Measurements from ENCODE around the gene NPHP1.

The NPHP1 gene

DNA sequence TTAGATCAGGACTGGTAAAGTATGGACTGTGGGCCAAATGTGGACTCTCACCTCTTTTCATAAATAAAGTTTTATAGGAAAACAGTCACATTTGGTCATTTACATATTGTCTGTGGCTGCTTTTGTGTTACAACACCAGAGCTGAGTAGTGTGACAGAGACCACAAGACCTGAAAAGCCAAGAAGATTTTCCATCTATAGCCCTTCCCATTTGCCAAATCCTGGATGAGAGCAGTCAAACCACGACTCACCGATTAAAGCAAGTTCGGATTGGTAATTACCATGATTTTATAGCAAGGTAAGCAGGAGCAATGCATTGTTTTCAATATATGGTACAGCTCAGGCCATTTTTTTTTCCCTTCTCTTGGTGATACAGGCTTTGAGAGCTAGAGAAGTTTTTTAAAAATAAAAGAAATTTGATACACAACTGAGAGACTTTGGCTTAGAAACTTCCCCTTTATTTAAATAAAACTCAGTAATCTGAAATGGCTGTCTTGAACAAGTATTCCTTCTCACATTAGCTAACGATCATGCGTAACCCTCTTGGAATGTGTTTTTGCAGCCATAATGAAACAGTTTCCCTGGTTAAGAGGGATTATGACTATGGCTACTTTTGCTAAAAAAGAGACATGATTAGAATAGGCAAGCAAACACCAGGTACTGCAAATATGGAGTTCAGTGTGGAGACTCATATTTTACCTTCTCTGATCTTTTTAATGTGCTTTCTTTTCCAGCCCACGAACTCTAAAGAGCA, 79.7 kb downstream of the NPHP1 start:
- TF ChIP-seq, protein P1, sequence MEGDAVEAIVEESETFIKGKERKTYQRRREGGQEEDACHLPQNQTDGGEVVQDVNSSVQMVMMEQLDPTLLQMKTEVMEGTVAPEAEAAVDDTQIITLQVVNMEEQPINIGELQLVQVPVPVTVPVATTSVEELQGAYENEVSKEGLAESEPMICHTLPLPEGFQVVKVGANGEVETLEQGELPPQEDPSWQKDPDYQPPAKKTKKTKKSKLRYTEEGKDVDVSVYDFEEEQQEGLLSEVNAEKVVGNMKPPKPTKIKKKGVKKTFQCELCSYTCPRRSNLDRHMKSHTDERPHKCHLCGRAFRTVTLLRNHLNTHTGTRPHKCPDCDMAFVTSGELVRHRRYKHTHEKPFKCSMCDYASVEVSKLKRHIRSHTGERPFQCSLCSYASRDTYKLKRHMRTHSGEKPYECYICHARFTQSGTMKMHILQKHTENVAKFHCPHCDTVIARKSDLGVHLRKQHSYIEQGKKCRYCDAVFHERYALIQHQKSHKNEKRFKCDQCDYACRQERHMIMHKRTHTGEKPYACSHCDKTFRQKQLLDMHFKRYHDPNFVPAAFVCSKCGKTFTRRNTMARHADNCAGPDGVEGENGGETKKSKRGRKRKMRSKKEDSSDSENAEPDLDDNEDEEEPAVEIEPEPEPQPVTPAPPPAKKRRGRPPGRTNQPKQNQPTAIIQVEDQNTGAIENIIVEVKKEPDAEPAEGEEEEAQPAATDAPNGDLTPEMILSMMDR (IDR thresholded peaks at IDR 0.05; ENCODE audit: insufficient read depth, low read depth, low read length, missing control alignments), result no peak
- peak; percentile 73 for DNase-seq (ENCODE audit: low read depth)
- no peak overlapping the region for H3K4me3 ChIP-seq (ENCODE audit: low read length)

DNA sequence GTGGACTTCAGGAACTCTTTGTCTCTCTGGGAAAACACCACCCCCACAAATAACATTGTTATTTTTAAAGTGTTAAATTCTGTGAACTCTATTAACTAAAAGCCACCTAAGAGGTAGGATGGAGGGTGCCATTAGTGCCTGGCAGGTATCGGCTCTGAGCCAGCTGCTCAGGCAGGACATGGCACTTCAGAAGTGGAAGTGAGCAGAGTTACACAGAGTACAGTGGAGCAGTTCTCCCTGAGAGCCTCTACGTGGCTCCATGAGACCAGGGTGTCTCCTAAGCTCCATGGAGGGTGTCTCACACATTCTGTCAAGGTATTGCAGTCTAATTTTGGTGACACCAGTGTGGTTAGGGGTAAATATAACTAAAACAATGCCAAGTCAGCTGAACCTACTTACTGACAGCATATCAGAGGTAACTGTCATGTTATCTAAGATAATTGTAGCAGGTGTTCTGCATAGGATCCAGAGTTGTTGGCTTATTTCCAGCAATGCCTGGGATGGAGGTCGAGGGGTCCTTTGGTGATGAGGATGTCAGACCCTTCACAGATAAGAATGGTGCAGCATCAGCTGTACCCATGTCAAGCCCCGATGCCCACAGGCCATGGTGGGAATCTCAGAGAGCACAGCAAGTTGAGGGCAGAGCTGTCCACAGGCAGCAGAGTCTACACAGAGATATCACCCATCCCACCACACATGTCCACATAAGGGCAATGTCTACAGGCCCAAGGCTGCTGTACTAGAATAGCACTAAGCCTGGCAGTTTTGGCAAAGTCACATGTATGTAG, 80.6 kb downstream of the NPHP1 start:
- DNase-seq (ENCODE audit: low read depth), result no peak
- TF ChIP-seq, protein P1 (IDR thresholded peaks at IDR 0.05; ENCODE audit: insufficient read depth, low read depth, low read length, missing control alignments), result no peak
- H3K4me3 ChIP-seq (ENCODE audit: low read length), result no peak overlapping the region

DNA sequence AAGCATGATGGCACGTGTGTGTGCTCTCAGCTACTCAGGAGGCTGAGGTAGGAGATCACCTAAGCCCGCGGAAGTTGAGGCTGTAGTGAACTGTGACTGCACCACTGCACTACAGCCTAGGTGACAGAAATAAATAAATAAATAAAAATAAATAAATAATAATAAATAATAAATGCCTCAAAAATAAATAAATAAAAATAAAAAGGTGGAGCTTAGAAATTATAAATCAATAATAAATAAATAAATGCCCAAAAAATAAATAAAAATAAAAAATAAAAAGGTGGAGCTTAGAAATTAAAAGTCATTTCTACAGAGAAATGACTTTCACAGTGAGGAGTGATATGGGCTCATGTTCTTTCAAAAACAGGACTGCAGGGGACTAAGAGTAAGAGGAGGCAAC, 83.2 kb downstream of the NPHP1 start:
- TF ChIP-seq, protein P1 (IDR thresholded peaks at IDR 0.05; ENCODE audit: insufficient read depth, low read depth, low read length, missing control alignments), result no peak
- DNase-seq (ENCODE audit: low read depth), result no peak
- H3K4me3 ChIP-seq (ENCODE audit: low read length), result no peak overlapping the region

DNA sequence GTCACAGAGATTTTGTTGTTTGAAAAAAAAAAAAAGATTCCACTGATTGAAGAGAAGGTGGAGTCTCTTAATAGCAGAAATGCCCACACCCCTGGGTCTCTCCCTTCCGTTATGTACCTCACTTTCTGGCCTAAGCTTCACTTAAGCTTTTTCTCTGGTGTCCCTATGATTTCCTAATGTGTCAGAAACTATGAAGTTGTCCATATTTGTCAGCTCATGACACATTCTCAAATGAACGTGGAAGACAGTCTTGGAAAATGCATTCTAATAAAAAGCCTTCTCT, 83.8 kb downstream of the NPHP1 start:
- H3K4me3 ChIP-seq (ENCODE audit: low read length), result no peak overlapping the region
- no peak for DNase-seq (ENCODE audit: low read depth)
- TF ChIP-seq, protein P1 (IDR thresholded peaks at IDR 0.05; ENCODE audit: insufficient read depth, low read depth, low read length, missing control alignments), result no peak

DNA sequence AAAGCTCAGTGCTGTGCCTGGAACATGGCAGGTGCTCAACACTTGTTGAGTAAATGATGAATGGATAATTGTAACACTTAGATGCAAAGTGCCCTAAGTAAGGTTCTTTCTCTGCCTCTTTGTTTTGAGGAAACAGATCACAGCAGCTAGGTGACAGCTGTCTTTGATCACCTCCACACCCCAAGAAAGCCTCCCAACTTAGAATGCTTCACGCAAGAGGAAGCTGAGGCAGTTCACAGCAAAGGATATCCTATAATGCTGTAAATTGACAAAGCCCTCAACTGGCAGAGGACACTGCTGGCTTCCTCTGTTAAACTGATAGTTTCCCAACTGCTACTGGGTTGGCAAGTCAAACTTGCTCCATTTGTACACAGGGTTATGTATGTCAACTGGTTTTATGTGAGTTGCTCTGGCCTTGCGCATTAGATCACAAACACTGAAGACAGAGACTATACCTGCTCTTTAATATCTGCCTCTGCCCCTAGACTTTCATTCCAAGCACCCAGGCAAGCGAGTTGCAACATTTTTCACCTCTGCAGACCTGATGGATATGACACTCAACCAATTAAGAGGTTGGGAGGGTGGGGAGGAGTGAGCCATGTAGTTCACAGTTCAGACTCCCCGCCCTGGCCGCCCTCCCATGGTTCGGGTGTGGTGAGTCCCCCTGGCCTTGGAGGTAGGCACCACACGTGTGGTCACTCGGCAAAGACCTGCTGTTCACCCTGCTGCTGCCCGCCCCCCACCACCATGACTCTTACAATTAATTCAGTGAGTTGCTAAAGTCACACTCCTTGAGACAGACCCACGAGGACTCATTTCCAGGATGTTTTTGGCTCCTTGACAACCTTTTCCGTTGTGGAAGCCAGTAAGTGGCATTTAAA, 84.4 kb downstream of the NPHP1 start:
- no peak overlapping the region for H3K4me3 ChIP-seq (ENCODE audit: low read length)
- DNase-seq (ENCODE audit: low read depth), result no peak
- TF ChIP-seq, protein P1 (IDR thresholded peaks at IDR 0.05; ENCODE audit: insufficient read depth, low read depth, low read length, missing control alignments), result no peak

DNA sequence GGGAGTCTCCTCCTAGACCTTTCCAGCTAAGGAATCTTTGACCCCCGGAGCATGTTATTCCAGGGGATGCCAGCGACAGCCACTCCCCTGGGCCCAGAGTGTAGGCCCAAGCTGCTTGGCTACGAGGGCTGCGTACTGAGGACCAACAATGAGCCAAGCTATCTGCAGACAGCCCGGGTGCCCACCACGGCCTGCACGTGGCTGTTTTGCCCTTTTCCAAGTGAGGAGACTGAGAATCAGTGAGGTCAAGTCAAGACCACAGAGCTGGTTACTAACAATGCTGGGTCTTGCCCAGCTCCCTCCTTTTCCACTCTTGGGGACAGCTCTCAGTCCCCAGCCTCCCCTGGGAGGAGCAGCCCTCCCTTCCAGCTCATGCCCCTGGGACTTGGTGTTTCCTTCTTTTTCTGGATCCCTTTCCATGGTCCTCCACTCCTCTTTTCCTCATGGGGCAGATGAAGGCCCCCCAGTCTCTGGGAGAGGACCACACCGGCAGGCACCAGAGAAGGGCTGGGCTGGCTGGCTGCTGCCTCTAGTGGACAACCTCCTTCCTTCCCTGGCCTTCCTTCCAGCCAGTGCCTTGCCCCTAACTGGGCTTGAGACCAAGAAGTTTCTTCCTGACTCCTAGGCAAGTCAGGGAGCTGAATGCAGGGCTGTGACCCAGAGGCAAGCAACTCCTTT, 88.6 kb downstream of the NPHP1 start:
- no peak for DNase-seq (ENCODE audit: low read depth)
- peak overlapping the region; percentile 91 for H3K4me3 ChIP-seq (ENCODE audit: low read length)
- TF ChIP-seq, protein P1 (IDR thresholded peaks at IDR 0.05; ENCODE audit: insufficient read depth, low read depth, low read length, missing control alignments), result peak; percentile 33

All from epithelial cell of esophagus (primary cell).